Neuron (in vitro differentiated cells): ENCODE data around the gene OXT.
"Not testable (repeated sequence)": the region's sequence is repeated elsewhere in the genome, so short reads cannot be mapped to it uniquely, and the experiment has no call there.

Experiments used
- H2AFZ ChIP-seq: one replicate; pipeline ENCODE4 v1.6.1; 2013; ENCODE audit warnings: low read depth, mild to moderate bottlenecking, inconsistent platforms, low read length, moderate library complexity
- H3K27me3 ChIP-seq: one replicate; pipeline ENCODE4 v1.6.1; 2013; ENCODE audit warnings: low read length; ENCODE audit not compliant: insufficient read depth
- H3K36me3 ChIP-seq: one replicate; pipeline ENCODE4 v1.6.1; 2013; ENCODE audit warnings: low read length; ENCODE audit not compliant: insufficient read depth
- H3K4me1 ChIP-seq: one replicate; pipeline ENCODE4 v1.6.1; 2013; ENCODE audit warnings: low read length; ENCODE audit not compliant: insufficient read depth
- H3K4me3 ChIP-seq: 2 replicates; pipeline ENCODE4 v1.5.1; 2013; ENCODE audit warnings: mild to moderate bottlenecking, low read length, moderate library complexity
- H3K9me3 ChIP-seq: one replicate; pipeline ENCODE4 v1.6.1; 2013; ENCODE audit warnings: low read length

The OXT gene

GRCh38 chr20:3068986-3069900 lies 2.2 kb upstream of the OXT start:
- Histone ChIP-seq H3K27me3 (peaks cover 2% of the 10 kb centered on the region), H3K4me3 (no peak overlapping the region), H3K4me1 (peaks cover 9% of the 10 kb centered on the region), H3K9me3 (peaks cover 5% of the 10 kb centered on the region), H3K36me3 (no peaks in the 10 kb centered on the region), H2AFZ (no peak overlapping the region)

GRCh38 chr20:3070725-3071124 lies 695 bp upstream of the OXT start:
- Histone ChIP-seq H3K4me1 (peaks cover 9% of the 10 kb centered on the region), H3K27me3 (peaks cover 2% of the 10 kb centered on the region), H3K4me3 (no peak overlapping the region), H2AFZ (no peak overlapping the region), H3K36me3 (no peaks in the 10 kb centered on the region), H3K9me3 (peaks cover 5% of the 10 kb centered on the region)

GRCh38 chr20:3071266-3071609 lies 182 bp upstream of the OXT start:
- Histone ChIP-seq H3K36me3 (no peaks in the 10 kb centered on the region), H2AFZ (no peak overlapping the region), H3K9me3 (peaks cover 5% of the 10 kb centered on the region), H3K27me3 (peaks cover 2% of the 10 kb centered on the region), H3K4me1 (peaks cover 9% of the 10 kb centered on the region), H3K4me3 (no peak overlapping the region)

- no peak overlapping the region for H3K4me3 ChIP-seq
Measured at GRCh38 chr20:3072530-3073250, 1.3 kb downstream of the OXT start.

GRCh38 chr20:3073251-3073643 lies 1.8 kb downstream of the OXT start:
- H3K9me3 ChIP-seq, H2AFZ ChIP-seq, H3K27me3 ChIP-seq, H3K36me3 ChIP-seq, H3K4me1 ChIP-seq, H3K4me3 ChIP-seq: not testable (repeated sequence)

More at GRCh38 chr20:3072530-3073250, 1.3 kb downstream of the OXT start:
- H3K4me1 ChIP-seq = peaks cover 9% of the 10 kb centered on the region
- H3K36me3 ChIP-seq = no peaks in the 10 kb centered on the region
- peaks cover 6% of the 10 kb centered on the region for H3K9me3 ChIP-seq
- H2AFZ ChIP-seq = no peak overlapping the region
- peaks cover 2% of the 10 kb centered on the region for H3K27me3 ChIP-seq

- Histone ChIP-seq H3K27me3 (peaks cover 2% of the 10 kb centered on the region), H3K4me3 (no peak overlapping the region), H3K9me3 (peaks cover 9% of the 10 kb centered on the region), H3K4me1 (peaks cover 4% of the 10 kb centered on the region), H2AFZ (no peak overlapping the region), H3K36me3 (no peaks in the 10 kb centered on the region)
Measured at GRCh38 chr20:3074812-3075211, 3.4 kb downstream of the OXT start.

- not testable (repeated sequence) for H3K4me1 ChIP-seq, H3K36me3 ChIP-seq, H2AFZ ChIP-seq, H3K9me3 ChIP-seq, H3K4me3 ChIP-seq, H3K27me3 ChIP-seq
Measured at GRCh38 chr20:3075315-3075714, 3.9 kb downstream of the OXT start.

- Histone ChIP-seq H3K9me3 (peaks cover 4% of the 10 kb centered on the region), H3K36me3 (no peaks in the 10 kb centered on the region), H3K27me3 (peaks cover 24% of the 10 kb centered on the region), H3K4me1 (peaks cover 5% of the 10 kb centered on the region), H2AFZ (no peak overlapping the region), H3K4me3 (no peak overlapping the region)
Measured at GRCh38 chr20:3077618-3078134, 6.3 kb downstream of the OXT start.

- Histone ChIP-seq H3K36me3 (no peaks in the 10 kb centered on the region), H3K4me3 (no peak overlapping the region), H3K4me1 (peaks cover 4% of the 10 kb centered on the region), H2AFZ (no peak overlapping the region), H3K9me3 (peaks cover 4% of the 10 kb centered on the region), H3K27me3 (peaks cover 48% of the 10 kb centered on the region)
Measured at GRCh38 chr20:3080939-3081388, 9.5 kb downstream of the OXT start.

GRCh38 chr20:3081641-3082040 lies 10.2 kb downstream of the OXT start:
- H3K4me3 ChIP-seq = no peak overlapping the region
- H3K27me3 ChIP-seq = peaks cover 48% of the 10 kb centered on the region
- no peak overlapping the region for H2AFZ ChIP-seq

GRCh38 chr20:3082306-3082951 lies 11.0 kb downstream of the OXT start:
- H3K4me3 ChIP-seq = no peak overlapping the region

More at GRCh38 chr20:3081641-3082040, 10.2 kb downstream of the OXT start:
- H3K9me3 ChIP-seq = peaks cover 4% of the 10 kb centered on the region
- peaks cover 4% of the 10 kb centered on the region for H3K4me1 ChIP-seq
- H3K36me3 ChIP-seq = no peaks in the 10 kb centered on the region

GRCh38 chr20:3082955-3083952 lies 11.8 kb downstream of the OXT start:
- H3K4me3 ChIP-seq = no peak overlapping the region
- H3K9me3 ChIP-seq = peaks cover 1% of the 10 kb centered on the region

More at GRCh38 chr20:3082306-3082951, 11.0 kb downstream of the OXT start:
- H3K27me3 ChIP-seq = peaks cover 48% of the 10 kb centered on the region
- H2AFZ ChIP-seq = no peak overlapping the region
- peaks cover 4% of the 10 kb centered on the region for H3K4me1 ChIP-seq
- H3K9me3 ChIP-seq = peaks cover 4% of the 10 kb centered on the region
- H3K36me3 ChIP-seq = no peaks in the 10 kb centered on the region

More at GRCh38 chr20:3082955-3083952, 11.8 kb downstream of the OXT start:
- H3K27me3 ChIP-seq = peaks cover 48% of the 10 kb centered on the region
- no peaks in the 10 kb centered on the region for H3K36me3 ChIP-seq
- H3K4me1 ChIP-seq = peaks cover 4% of the 10 kb centered on the region
- no peak overlapping the region for H2AFZ ChIP-seq
